Midbrain (tissue), 1 donor: ENCODE measurements around the gene SAG.

Experiments
- DNase-seq: peaks from one replicate; lab custom pipeline; 2025; lab: John Stamatoyannopoulos, UW

Gene SAG

DNA sequence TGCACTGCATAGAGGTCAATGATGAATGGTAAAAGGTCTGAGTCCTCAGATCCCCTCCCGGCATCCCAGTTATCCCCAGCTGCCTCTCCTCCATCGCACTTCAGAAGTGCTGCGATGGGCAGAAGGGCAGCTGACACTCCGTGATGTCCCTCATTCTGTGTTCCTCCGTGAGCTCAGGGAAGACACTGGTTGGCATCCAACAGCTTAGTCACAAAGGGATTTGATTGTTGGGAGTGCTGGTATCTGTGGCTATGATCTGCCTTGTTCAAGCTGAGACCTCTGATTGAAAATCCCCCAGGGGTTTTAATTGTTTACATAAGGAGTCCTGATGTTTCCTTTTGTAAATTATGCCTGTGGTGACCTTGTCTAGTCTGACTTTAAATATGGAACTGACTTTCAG, 19.0 kb upstream of the SAG start:
- peak; percentile 44 for DNase-seq

DNA sequence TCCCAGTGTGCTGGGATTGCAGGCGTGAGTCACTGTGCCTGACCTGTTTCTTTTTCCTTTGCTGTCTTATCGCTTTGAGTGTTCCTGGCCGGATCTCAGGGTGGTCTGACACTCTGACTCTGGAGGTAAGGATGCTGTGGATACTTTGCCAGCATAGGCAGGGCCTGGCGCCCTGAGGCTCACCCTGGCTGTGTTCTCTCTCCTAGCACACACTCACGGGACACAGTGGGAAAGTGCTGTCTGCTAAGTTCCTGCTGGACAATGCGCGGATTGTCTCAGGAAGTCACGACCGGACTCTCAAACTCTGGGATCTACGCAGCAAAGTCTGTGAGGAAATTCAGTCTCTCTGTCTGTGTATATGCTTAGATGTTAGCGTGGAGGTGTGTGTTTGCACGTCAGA, 18.0 kb upstream of the SAG start:
- DNase-seq: peak; percentile 41

DNA sequence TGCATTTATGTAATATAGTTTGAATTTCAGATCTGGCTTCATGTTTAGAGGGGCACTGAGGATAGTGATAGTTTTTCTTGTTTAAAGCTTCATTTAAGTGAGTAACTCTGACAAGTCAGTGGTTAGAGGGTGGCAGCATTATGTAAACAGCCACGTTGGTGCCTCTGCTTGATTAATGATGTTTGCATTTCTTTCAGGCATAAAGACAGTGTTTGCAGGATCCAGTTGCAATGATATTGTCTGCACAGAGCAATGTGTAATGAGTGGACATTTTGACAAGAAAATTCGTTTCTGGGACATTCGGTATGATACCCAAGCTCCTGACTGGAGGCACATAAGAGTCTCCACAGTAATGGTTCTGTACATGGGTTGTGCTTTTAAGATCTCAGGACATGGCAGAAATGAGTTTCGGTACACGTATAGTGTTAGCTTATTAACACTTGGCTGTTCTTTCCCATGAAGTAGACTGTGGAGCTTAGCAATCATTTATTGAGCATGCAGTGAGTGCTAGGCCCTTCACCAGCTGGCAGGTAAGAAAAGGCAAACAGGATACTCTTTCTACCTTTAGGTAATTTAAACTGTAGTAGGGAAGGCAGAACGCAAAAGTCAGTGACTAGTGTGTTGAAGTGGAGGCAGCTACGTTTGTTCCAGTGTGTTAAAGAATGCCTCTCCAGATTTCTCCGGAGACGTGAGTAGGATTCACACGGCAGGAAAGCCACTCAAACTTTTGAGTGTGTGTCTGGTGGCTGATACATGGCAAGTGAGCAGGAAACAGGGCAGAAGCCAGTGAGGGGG, 17.4 kb upstream of the SAG start:
- DNase-seq: no peak

DNA sequence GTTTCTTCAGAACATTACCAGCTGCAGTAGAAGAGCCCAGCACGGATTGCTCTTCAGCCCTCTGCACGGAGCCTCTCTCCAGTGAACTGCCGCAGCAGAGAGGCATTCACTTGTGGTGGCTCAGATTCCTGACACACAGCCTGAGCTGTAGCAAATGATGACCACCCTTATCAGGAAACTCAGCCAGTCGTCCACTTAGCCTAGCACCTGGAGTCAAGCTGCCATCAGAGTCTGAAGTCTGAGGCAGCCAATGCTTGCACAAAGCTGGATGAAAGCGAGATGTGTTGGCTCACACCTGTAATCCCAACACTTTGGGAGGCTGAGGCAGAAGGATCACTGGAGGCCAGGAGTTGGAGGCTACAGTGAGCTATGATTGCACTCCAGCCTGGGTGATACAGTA, 11.7 kb upstream of the SAG start:
- no peak for DNase-seq

DNA sequence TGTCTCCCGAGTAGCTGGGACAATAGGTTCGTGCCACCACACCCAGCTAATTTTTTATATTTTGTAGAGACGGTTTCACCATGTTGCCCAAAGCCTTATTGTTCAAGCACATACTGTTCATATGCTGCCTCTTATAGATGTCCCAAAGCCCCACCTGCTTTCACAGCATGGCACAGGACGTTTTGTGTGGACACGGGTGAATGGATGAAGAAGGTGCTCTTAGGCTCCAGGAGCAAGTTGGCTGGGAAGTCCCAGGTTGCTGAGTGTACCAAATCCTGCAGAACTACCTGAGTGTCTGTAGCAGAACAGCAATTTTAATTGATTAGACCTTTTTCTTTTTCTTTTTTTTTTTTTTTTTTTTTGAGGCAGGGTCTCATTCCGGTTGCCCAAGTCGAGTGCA, 10.5 kb upstream of the SAG start:
- DNase-seq: no peak

DNA sequence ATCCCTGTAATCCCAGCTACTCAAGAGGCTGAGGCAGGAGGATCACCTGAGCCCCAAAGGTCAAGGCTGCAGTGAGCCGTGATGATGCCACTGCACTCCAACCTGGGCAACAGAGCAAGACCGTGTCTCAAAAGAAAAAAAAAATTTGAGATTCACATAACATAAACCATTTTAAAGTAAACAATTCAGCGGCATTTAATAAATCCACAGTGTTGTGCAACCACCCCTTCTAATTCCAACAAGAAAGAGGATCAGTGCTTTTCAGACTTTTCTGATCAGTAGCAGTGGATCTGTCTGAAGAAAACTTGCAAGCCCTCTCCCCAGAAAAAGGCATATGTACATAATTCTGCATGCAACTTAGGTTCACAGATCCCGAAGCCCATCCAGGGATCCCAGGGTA, 7.2 kb upstream of the SAG start:
- no peak for DNase-seq

DNA sequence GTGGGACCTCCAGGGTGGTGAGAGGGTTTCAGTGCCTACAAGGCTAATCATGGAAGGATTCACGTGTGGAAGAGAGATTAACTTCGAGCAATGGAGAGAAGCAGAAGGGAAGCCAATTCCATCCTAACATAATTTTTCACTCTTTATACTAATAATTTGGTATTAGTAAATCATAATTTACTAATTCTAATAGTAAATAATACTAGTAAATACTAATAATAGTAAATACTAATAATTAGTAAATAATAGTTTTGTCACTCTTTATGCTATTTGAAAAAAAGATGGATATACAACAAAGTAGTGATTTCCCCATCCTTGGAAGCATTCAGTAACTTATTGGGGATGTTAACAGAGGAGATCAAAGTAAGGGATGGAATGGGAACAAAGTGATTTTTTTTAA, 6.4 kb upstream of the SAG start:
- DNase-seq: no peak

DNA sequence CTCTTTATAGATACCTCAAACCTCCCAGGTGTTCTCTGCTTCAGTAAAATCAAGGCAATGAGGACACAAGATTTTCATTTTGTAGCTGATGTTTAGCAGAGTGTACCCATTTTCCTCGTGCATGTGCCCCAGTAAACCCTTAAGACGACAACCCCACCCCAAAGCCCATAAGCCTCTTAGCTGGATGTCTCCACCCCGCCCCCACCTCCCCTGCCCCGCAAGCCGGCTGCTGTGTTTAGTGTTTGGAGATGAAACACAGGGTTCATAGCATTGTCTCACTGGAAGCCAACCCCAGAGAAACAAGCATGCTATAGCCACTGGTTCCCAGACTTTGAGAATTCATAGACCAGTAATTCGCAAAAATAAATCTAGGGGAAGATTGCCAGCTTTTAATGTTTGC, 5.8 kb upstream of the SAG start:
- DNase-seq: no peak

DNA sequence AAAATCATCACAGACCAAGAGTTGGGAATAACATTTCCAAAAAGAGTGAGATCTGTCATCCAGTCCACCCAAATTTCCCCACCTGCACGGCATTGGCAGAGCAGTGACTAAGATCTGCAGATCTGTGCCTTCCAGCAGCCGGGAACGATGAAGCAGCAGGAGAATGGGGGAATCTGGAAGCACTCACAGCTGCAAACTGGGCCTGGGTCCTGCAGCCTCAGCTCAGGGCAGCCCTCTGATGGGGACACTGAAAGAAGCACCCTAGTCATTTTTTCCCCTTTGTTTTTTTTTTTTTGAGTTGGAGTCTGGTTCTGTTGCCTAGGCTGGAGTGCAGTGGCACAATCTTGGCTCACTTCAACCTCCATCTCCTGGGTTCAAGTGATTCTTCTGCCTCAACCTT, 4.4 kb upstream of the SAG start:
- no peak for DNase-seq

DNA sequence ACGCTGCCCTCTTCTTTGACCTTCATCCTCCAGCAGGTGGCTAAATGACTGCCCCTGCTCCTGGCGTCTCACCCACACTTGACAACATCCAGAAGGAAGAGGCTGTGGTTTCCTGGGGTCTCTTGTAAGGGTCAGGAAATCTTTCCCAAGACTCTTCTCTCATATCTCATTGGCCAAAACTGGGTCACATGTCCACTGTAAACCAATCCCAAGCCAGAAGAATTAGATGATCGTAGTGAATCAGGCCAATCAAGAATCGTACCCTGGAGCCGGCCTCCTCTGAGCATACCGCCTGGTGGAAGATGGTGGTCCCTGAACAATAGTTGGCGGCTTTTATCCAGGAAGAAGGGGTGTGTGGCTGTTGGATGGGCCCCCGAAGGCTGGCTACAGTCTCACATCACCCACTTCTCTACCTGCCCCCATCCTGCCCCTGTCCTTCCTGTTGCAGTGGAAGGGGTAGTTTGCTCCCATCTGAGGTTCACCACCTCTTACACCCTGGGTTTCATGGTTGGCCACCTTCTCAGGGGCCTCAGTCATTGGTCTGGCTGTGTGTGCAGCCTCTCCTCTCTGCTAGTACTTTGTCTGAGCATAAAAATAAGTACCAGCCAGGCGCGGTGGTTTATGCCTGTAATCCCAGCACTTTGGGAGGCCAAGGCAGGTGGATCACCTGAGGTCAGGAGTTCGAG, 3.8 kb downstream of the SAG start:
- no peak for DNase-seq

DNA sequence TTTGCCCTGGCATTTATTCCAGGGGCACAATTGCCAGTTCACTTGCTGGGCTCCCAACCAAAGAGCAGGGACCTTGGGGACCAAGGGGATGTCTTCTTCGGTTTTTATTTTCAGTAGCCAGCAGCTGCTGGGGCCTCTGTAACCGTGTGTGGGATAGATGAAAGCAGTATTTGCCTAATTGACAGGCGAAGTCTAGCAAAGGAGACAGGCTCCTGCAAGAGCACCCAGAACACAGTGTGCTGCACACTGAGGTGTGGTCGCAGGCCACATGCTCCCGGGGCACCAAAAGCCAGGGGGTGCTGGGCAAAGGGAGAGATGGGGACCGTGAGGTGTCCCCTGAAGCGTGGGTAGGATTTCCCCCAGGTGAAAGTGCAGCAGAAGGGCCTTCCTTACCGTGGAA, 5.3 kb downstream of the SAG start:
- no peak for DNase-seq

DNA sequence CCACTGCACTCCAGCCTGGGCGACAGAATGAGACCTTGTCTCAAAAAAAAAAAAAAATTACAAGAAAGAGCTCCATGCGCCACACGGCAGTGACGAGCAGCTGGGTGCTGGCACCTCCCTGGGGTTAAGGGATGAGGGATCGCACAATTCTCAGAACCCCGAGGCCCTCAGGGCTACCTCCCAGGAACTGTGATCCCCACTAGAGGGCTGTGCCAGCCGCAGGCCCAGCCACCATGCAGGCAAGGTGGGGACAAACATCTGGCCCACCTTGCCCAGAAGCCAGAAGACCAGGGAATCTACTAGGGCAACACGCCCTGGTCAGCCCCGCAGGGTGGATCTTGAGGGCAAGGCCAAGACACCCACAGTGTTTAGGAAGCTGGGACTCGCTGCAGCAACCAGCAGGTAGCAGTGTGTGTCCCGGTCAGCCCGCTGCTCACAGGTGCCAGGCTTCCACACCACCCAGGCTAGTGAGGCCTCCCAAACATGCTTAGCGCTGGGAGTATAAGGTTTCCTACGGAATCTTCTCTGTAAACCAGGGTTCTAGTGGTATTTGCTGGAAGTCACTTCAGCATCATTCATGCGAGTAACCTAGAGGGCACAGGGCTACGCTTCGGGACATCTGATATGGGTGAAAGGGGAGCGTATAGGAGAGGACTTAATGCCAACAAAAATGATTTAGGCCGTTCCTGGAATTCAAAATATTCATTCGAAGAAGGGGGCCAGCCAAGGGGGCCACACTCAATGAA, 6.7 kb downstream of the SAG start:
- DNase-seq: no peak

DNA sequence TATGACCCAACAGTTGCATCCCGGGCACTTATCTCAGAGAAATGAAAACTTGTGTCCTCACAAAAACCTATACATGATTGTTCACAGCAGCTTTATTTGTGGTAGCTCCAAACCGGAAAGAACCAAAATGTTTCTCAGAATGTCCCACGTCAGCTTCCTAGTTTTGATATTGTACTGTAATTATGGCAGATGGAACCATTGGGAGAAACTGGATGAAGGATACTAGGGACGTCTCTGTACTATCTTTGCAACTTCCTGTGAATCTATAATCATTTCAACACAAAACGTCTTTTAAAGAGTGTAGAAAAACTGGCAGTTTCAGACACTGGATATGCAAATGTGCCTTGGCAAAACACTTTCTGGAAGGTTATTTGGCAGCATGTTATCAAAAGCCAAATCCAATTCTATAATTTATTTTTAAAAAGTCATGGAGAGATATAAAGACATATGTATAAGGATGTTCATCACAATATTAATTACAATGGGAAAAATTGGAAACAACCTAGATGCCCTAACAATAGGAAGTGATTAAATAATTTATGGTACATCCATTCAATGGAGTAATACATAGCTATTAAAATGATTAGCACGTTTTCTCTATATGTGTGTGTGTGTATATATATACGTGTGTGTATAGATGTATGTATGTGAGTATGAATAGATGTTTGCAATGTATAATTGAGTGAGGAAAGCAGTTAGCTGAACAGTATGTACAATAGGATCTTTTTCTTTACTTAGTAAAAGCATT, 9.8 kb downstream of the SAG start:
- DNase-seq: no peak

DNA sequence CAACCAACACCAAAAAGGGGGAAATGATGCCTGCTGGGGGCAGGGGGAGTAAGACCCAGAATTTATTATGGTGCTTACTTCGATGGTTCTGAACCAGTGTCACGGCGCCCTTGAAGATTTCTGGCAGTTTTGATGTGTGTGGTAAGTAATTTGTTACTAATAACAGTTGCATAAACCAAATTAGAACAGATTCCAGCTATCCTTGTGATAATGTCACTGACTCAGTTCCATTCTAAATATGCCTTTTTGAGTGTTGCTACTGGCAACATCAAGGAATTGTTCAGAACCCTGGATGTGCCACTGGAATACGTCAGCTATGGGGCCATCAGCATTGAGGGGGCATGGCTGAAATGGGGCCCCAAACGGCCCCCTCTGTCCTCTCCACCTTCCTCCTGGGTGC, 11.6 kb downstream of the SAG start:
- DNase-seq: no peak

DNA sequence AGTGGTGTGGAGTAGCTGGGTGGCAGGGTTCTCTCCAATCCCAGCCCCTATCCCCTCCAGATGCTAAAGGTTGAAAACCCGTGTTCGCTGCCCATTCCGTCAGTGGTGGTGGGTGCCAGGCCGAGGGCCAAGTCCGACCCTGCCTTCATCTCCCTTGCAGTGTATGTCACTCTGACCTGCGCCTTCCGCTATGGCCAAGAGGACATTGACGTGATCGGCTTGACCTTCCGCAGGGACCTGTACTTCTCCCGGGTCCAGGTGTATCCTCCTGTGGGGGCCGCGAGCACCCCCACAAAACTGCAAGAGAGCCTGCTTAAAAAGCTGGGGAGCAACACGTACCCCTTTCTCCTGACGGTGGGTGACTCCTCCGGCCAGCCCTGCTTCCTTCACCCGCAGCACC, 12.9 kb downstream of the SAG start:
- no peak for DNase-seq

DNA sequence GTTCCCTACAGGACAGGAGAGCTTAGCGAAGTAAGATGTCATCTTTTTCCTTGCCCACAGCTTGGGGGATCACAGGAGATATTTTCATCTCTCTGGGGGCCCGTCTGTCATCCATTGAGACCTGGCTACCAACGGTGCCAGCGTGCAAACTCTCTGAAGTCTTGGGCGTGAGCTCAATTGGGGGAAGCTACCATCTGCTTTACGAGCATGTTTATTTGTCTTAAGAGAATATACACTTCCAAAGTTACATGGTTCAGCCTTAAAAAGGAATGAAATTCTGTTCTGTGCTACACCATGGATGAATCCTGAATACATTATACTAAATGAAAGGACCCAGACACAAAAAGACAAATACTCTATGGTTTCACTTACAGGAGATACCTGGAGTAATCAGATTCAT, 13.6 kb downstream of the SAG start:
- DNase-seq: no peak

DNA sequence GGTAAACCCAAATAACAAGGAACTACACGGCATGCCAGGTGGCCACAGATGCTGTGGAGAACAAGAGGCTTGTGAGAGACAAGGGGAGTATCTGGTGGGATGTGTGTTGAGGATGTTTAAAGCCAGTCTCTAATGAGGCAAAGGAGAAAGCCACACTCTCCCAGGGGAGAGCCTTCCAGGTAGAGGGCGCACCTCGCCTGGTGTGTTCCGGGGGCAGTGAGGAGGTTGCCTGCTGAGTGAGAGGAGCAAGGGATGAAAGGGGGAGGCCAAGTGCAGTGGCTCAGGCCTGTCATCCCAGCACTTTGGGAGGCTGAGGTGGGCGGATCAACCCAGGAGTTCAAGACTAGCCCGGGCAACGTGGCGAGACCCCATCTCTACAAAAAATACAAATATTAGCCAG, 16.2 kb downstream of the SAG start:
- no peak for DNase-seq

DNA sequence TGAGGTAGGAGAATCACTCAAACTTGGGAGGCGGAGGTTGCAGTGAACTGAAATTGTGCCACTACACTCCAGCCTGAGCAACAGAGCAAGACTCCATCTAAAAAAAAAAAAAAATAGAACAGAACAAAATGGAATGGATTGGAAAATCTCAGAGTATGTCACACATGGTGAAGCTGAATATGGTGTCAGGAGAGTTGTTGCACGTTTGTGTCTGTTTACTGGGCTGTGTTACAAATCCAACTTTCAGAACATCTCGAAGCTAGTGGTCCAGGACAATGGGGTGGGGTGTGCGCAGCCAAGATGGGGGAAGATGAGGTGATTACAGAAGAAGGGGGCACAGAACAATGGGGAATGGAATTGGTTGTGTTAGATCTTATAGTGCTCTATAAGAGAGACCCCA, 17.6 kb downstream of the SAG start:
- DNase-seq: no peak

DNA sequence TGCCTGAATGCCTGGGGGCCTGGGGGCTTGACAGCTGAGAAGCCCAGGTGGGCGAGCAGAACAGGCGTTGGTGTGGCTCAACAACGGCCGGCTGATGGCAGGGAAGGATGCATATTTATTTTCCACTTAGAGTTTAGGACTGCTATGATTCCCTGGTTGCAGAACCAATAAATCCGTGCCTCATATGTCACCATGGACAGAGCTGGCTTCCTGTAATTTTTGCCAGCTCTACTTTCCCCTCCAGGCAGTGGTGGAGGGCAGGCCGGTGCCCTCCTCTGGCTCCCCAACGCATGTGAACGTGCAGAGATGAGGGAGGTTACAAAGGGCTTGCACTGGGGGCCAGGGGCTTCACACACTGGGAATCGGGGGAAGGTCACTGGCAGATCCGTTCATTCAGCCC, 18.2 kb downstream of the SAG start:
- DNase-seq: no peak

DNA sequence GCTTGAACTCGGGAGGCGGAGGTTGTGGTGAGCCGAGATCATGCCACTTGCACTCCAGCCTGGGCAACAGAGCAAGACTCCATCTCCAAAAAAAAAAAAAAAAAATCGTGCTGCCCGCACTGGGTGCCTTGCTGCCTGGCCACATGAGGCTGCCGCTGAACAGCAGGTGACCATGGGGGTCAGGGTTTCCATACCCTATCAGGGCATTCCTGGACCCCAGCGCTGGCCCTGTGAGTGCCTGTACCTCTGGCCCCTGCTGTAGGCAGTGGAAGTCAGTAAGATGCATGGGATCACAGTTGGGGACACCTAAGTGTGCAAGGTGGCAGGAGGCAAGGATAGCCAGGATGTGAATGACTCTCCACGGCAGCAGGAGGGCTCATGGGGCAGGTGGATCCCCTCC, 18.9 kb downstream of the SAG start:
- DNase-seq: no peak

DNA sequence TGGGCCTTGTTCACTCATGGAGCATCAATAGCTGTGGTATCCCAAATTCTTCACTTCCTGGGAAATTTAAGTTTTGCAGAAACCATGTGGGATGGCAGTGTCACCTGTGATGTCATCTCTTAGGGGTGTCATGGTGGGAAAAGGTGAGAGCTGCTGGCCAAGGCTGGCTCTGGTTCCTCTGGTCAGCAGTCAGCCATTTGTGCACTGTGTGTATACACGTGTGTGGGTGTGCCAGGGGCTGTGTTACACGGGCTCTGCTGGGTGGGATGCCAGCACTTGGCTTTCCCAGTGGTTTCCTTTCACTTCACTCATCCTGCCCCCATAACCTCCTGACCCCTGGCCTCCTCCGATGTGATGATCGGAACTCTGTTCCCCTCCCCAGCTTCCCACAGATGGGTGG, 21.3 kb downstream of the SAG start:
- DNase-seq: no peak

DNA sequence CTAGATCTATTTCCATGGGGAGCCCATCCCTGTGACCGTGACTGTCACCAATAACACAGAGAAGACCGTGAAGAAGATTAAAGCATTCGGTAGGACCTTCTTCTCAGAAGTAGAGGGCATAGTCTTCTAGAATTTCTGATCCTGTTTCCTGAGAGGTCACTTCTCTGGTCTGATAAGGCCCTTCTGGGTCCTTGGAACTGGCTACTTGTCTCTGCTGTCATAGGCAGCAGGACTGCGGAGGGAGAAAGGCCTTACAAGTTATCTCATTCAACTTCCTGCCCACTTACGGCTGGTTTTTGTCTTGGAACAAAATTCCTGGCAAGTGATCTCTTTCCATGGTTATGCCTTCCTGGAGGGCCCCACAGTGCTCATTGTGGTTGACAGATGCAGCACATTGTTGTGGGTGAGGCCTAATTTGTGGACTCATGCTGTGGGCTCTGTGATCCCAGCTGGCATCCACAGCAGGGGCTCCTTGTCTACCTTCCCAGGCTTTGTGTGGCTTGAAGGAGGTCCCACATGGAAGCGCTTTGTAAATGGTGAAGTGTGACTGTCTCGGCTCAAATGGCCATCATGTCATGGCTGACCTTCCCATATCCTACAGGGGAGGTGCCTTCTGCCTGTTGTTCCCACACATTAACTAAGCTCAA, 22.0 kb downstream of the SAG start:
- DNase-seq: no peak
